Measurements from ENCODE around the gene ZNF3. TPM values are rescaled to one million over a fixed set of nuclear protein-coding genes. Genes with fewer than 3 reads are reported as not detected.
A peak's percentile ranks its signal among the peaks of the same experiment; 100 is the strongest.

ZNF3 gene
- total RNA-seq, 1 experiment from 2014 or later, result 11.0 TPM

DNA sequence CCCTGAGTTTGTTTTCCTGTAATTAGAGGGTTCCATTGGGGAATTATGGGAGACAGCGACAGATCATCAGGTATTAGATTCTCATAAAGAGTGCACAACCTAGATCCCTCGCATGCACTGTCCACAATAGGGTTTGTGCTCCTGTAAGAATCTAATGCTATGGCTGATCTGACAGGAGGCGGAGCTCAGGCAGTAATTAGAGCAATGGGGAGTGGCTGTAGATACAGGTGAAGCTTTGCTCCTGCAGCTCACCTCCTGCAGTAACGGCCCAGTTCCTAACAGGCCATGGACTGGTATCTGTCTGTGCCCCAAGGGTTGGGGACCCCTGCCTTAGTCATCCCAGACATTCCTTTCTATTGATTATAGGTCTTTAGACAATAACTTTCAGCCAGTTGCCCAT, 32.8 kb downstream of the ZNF3 start:
- no peak overlapping the region for H3K4me3 ChIP-seq
- DNase-seq, result no peak

GRCh38 chr7:100044718-100045117, 36.8 kb downstream of the ZNF3 start:
- DNase-seq, result no peak
- H3K4me3 ChIP-seq, result no peak overlapping the region
- no peaks in the 10 kb centered on the region for H3K27me3 ChIP-seq
- H3K36me3 ChIP-seq, result no peaks in the 10 kb centered on the region
- H3K9me3 ChIP-seq, result no peaks in the 10 kb centered on the region

More for the DNA sequence above, 32.8 kb downstream of the ZNF3 start:
- Histone ChIP-seq H3K27me3 (no peaks in the 10 kb centered on the region), H3K9me3 (no peaks in the 10 kb centered on the region), H3K36me3 (no peaks in the 10 kb centered on the region)

DNA sequence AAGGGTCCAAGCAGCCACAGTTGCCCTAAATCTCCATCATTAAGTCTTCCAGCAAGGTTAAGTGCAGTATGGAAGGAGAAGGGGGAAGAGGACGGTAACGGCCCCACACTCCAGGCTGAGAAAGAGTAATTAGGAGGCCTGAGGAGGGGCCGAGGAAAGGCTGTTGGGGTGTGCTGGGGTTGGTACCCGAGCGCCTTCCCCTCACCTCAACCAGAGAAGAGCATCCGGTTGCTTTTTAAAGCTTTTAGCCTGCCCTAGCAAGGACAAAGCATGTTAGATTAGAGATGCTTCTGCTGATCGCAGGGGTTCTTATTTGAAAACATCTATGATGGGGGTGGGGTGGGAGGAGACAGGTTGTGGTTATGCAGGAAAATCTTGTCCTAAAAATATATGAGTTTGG, 40.9 kb downstream of the ZNF3 start:
- H3K4me3 ChIP-seq, result no peak overlapping the region
- H3K36me3 ChIP-seq, result peaks cover 13% of the 10 kb centered on the region
- no peaks in the 10 kb centered on the region for H3K27me3 ChIP-seq
- no peak for DNase-seq
- no peaks in the 10 kb centered on the region for H3K9me3 ChIP-seq

GRCh38 chr7:100038326-100038725, 43.2 kb downstream of the ZNF3 start:
- DNase-seq, result no peak
- no peaks in the 10 kb centered on the region for H3K9me3 ChIP-seq
- no peaks in the 10 kb centered on the region for H3K27me3 ChIP-seq
- H3K4me3 ChIP-seq, result no peak overlapping the region
- peaks cover 31% of the 10 kb centered on the region for H3K36me3 ChIP-seq

- Histone ChIP-seq H3K27me3 (no peaks in the 10 kb centered on the region), H3K4me3 (no peak overlapping the region), H3K9me3 (no peaks in the 10 kb centered on the region), H3K36me3 (peaks cover 35% of the 10 kb centered on the region)
- DNase-seq, result no peak
Measured at GRCh38 chr7:100035876-100036275, 45.6 kb downstream of the ZNF3 start.

DNA sequence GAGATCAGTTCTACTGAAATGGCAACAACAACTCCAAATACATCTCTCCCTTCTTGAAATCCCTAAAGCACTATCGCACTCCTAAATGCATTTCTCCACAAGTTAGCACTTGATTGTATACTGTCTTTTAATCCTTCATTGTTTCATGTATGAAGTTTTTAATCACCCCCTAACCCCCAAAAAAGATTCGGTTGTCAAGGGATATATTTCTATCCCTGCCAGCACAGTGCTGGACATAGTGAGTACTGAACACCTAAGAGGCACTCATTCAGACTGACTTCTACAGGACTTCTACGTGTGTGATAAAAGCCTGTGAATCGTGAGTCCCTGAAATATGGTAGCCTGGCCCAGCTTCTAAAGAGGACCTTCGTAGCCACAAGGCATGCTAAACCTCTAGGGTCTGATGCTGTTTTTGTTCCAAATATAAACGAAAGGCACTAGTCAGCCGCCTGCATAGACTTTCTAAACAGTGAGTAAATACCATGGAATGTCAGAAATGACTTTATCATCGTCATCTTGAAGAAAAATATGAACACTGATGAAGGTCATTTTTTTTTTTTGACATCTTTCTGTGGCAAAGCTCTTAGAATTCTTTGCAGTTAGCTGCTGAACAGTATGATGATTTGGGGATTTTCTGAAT, 46.5 kb downstream of the ZNF3 start:
- H3K9me3 ChIP-seq, result no peaks in the 10 kb centered on the region
- H3K36me3 ChIP-seq, result peaks cover 38% of the 10 kb centered on the region
- DNase-seq, result peak; percentile 28
- H3K4me3 ChIP-seq, result no peak overlapping the region
- H3K27me3 ChIP-seq, result no peaks in the 10 kb centered on the region

DNA sequence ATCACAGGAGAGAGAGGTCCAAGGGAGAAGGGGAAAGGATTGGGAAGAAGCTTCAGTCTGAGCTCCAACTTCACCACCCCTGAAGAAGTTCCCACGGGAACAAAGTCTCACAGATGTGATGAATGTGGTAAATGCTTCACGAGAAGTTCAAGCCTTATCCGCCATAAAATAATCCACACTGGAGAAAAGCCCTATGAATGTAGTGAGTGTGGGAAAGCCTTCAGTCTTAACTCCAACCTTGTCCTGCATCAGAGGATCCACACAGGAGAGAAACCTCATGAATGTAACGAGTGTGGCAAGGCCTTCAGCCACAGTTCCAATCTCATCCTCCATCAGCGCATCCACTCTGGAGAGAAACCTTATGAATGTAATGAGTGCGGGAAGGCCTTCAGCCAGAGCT, 48.0 kb downstream of the ZNF3 start:
- Histone ChIP-seq H3K27me3 (no peaks in the 10 kb centered on the region), H3K9me3 (no peaks in the 10 kb centered on the region), H3K4me3 (no peak overlapping the region), H3K36me3 (peaks cover 38% of the 10 kb centered on the region)
- DNase-seq, result no peak

GRCh38 chr7:100029596-100029995, 51.9 kb downstream of the ZNF3 start:
- no peaks in the 10 kb centered on the region for H3K9me3 ChIP-seq
- no peak overlapping the region for H3K4me3 ChIP-seq
- H3K27me3 ChIP-seq, result no peaks in the 10 kb centered on the region
- DNase-seq, result no peak
- peaks cover 20% of the 10 kb centered on the region for H3K36me3 ChIP-seq

- Histone ChIP-seq H3K27me3 (no peaks in the 10 kb centered on the region), H3K36me3 (peaks cover 18% of the 10 kb centered on the region), H3K4me3 (no peak overlapping the region), H3K9me3 (no peaks in the 10 kb centered on the region)
- DNase-seq, result no peak
Measured at GRCh38 chr7:100027197-100027596, 54.3 kb downstream of the ZNF3 start.

GRCh38 chr7:100024020-100024619, 57.4 kb downstream of the ZNF3 start:
- Histone ChIP-seq H3K4me3 (no peak overlapping the region), H3K27me3 (no peaks in the 10 kb centered on the region), H3K36me3 (peaks cover 14% of the 10 kb centered on the region), H3K9me3 (no peaks in the 10 kb centered on the region)
- DNase-seq, result no peak

GRCh38 chr7:100023526-100023925, 58.0 kb downstream of the ZNF3 start:
- Histone ChIP-seq H3K27me3 (no peaks in the 10 kb centered on the region), H3K4me3 (no peak overlapping the region), H3K9me3 (no peaks in the 10 kb centered on the region), H3K36me3 (peaks cover 14% of the 10 kb centered on the region)
- no peak for DNase-seq

- Histone ChIP-seq H3K27me3 (no peaks in the 10 kb centered on the region), H3K9me3 (no peaks in the 10 kb centered on the region), H3K36me3 (peaks cover 14% of the 10 kb centered on the region), H3K4me3 (no peak overlapping the region)
- DNase-seq, result no peak
Measured at GRCh38 chr7:100022621-100023020, 58.9 kb downstream of the ZNF3 start.

GRCh38 chr7:100021297-100021696, 60.2 kb downstream of the ZNF3 start:
- Histone ChIP-seq H3K36me3 (peaks cover 14% of the 10 kb centered on the region), H3K4me3 (no peak overlapping the region), H3K9me3 (no peaks in the 10 kb centered on the region), H3K27me3 (no peaks in the 10 kb centered on the region)
- no peak for DNase-seq

Other genes with a start within 250 kb of the ZNF3 start
- not detected in 2 replicates for gene OR2AE1, start 204.7 kb downstream of the ZNF3 start, total RNA-seq (2014; rRNA removed; shearing (Covaris generic); ENCODE audit: low replicate concordance)
- 9.1 and 11.3 TPM in 2 replicates for gene TRIM4, start 162.2 kb downstream of the ZNF3 start, total RNA-seq (2014; rRNA removed; shearing (Covaris generic); ENCODE audit: low replicate concordance)
- gene GJC3, start 152.1 kb downstream of the ZNF3 start, total RNA-seq (2014; rRNA removed; shearing (Covaris generic); ENCODE audit: low replicate concordance), result not detected in 2 replicates
- gene AZGP1, start 105.7 kb downstream of the ZNF3 start, total RNA-seq (2014; rRNA removed; shearing (Covaris generic); ENCODE audit: low replicate concordance), result not detected in 2 replicates
- gene ZKSCAN1, start 66.1 kb downstream of the ZNF3 start, total RNA-seq (2014; rRNA removed; shearing (Covaris generic); ENCODE audit: low replicate concordance), result 8.6 and 14.5 TPM in 2 replicates
- gene ZSCAN21, start 31.9 kb downstream of the ZNF3 start, total RNA-seq (2014; rRNA removed; shearing (Covaris generic); ENCODE audit: low replicate concordance), result 3.6 and 6.3 TPM in 2 replicates
- gene COPS6, start 7.2 kb upstream of the ZNF3 start, total RNA-seq (2014; rRNA removed; shearing (Covaris generic); ENCODE audit: low replicate concordance), result 58.3 and 78.2 TPM in 2 replicates
- gene MCM7, start 19.7 kb upstream of the ZNF3 start, total RNA-seq (2014; rRNA removed; shearing (Covaris generic); ENCODE audit: low replicate concordance), result 121 and 191 TPM in 2 replicates
- gene AP4M1, start 19.9 kb upstream of the ZNF3 start, total RNA-seq (2014; rRNA removed; shearing (Covaris generic); ENCODE audit: low replicate concordance), result 16.8 and 28.4 TPM in 2 replicates
- gene TAF6, start 37.6 kb upstream of the ZNF3 start, total RNA-seq (2014; rRNA removed; shearing (Covaris generic); ENCODE audit: low replicate concordance), result 10.8 and 30.6 TPM in 2 replicates
- 11.4 and 26.6 TPM in 2 replicates for gene CNPY4, start 37.9 kb upstream of the ZNF3 start, total RNA-seq (2014; rRNA removed; shearing (Covaris generic); ENCODE audit: low replicate concordance)
- 1.9 TPM in 1 of 2 replicates, not detected in the other for gene MBLAC1, start 45.2 kb upstream of the ZNF3 start, total RNA-seq (2014; rRNA removed; shearing (Covaris generic); ENCODE audit: low replicate concordance)
- gene LAMTOR4, start 67.2 kb upstream of the ZNF3 start, total RNA-seq (2014; rRNA removed; shearing (Covaris generic); ENCODE audit: low replicate concordance), result 54.8 and 74.5 TPM in 2 replicates
- gene TRAPPC14, start 77.0 kb upstream of the ZNF3 start, total RNA-seq (2014; rRNA removed; shearing (Covaris generic); ENCODE audit: low replicate concordance), result 0.22 and 3.0 TPM in 2 replicates
- 0.44 TPM in 1 of 2 replicates, not detected in the other for gene GAL3ST4, start 86.9 kb upstream of the ZNF3 start, total RNA-seq (2014; rRNA removed; shearing (Covaris generic); ENCODE audit: low replicate concordance)
- gene GPC2, start 95.7 kb upstream of the ZNF3 start, total RNA-seq (2014; rRNA removed; shearing (Covaris generic); ENCODE audit: low replicate concordance), result 0.33 TPM in 1 of 2 replicates, not detected in the other
- gene STAG3, start 96.2 kb upstream of the ZNF3 start, total RNA-seq (2014; rRNA removed; shearing (Covaris generic); ENCODE audit: low replicate concordance), result 0.13 TPM in 1 of 2 replicates, not detected in the other
- gene PVRIG, start 138.2 kb upstream of the ZNF3 start, total RNA-seq (2014; rRNA removed; shearing (Covaris generic); ENCODE audit: low replicate concordance), result not detected in 2 replicates
- gene SPDYE3, start 226.0 kb upstream of the ZNF3 start, total RNA-seq (2014; rRNA removed; shearing (Covaris generic); ENCODE audit: low replicate concordance), result not detected in 2 replicates

Measured in MG63 (cell line).